HG02623 (cell line): ENCODE measurements around the gene PTPN22.

ENCODE experiments used
- ATAC-seq: cut with Tn5 transposase; IDR thresholded peaks from one replicate; pipeline ENCODE4 v1.9.1; 2021; ENCODE audit warnings: moderate library complexity; ENCODE audit not compliant: unreplicated experiment

Gene PTPN22

GRCh38 chr1:113765306-113766230 is 105.9 kb downstream of the PTPN22 start:
- ATAC-seq, result no peak
